ENCODE measurements around the gene MCAM.

Gene MCAM

DNA sequence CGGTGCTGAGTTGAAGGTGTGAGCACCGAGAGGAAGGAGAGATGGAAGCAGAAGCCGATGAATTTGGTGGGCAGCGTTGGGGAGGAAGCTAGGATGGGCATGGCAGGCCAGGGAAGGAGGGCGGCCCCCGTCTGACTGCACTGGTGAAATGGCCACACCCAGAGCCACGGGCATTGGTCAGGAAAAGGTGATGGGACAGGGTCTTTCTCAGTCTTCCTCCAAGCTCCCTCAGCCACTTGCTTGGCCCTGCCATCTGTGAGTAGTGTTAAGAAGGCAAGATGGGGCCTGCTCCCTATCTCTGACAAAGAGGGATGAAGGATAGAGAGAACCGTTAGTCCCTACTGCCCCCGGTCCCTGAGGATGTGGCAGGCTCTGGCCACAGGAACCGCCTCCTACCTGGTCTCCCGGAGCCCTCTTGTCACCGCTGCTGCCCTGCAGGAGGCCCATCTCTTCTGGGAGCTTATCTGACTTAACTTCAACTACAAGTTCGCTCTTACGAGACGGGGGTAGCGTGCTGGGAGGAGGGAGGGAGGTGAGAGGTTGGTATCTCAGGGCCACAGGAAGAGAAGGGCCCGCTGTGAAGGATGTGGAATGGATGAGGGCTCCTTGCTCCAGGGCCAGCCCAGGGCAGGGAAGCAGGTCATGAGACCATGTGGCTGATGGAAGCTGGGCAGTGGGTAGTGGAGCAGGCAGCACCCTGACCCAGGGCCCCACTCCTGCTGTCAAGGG, 6.8 kb downstream of the MCAM start:
- H3K27me3 Mint-ChIP-seq = no peaks in the 10 kb centered on the region
- H3K36me3 Mint-ChIP-seq (ENCODE audit: low read depth) = peaks cover 10% of the 10 kb centered on the region
- no peak overlapping the region for H3K4me3 Mint-ChIP-seq
- no peaks in the 10 kb centered on the region for H3K9me3 Mint-ChIP-seq
- no peak overlapping the region for H3K27ac Mint-ChIP-seq
- H3K4me1 Mint-ChIP-seq (ENCODE audit: low read depth) = peaks cover 25% of the 10 kb centered on the region

GRCh38 chr11:119309411-119309810, 7.5 kb downstream of the MCAM start:
- Mint-ChIP-seq H3K9me3 (no peaks in the 10 kb centered on the region), H3K4me1 (ENCODE audit: low read depth) (peaks cover 31% of the 10 kb centered on the region), H3K27ac (no peak overlapping the region), H3K27me3 (no peaks in the 10 kb centered on the region), H3K4me3 (no peak overlapping the region), H3K36me3 (ENCODE audit: low read depth) (peaks cover 15% of the 10 kb centered on the region)

- no peak overlapping the region for H3K4me3 Mint-ChIP-seq
- no peak overlapping the region for H3K27ac Mint-ChIP-seq
- no peaks in the 10 kb centered on the region for H3K27me3 Mint-ChIP-seq
- peaks cover 31% of the 10 kb centered on the region for H3K4me1 Mint-ChIP-seq (ENCODE audit: low read depth)
- H3K9me3 Mint-ChIP-seq = no peaks in the 10 kb centered on the region
- peaks cover 28% of the 10 kb centered on the region for H3K36me3 Mint-ChIP-seq (ENCODE audit: low read depth)
Observed at GRCh38 chr11:119307974-119308373, 9.0 kb downstream of the MCAM start.

GRCh38 chr11:119307219-119307618, 9.7 kb downstream of the MCAM start:
- Mint-ChIP-seq H3K27me3 (no peaks in the 10 kb centered on the region), H3K4me1 (ENCODE audit: low read depth) (peaks cover 31% of the 10 kb centered on the region), H3K27ac (peak overlapping the region; percentile 97), H3K4me3 (no peak overlapping the region), H3K9me3 (no peaks in the 10 kb centered on the region), H3K36me3 (ENCODE audit: low read depth) (peaks cover 36% of the 10 kb centered on the region)

- H3K4me1 Mint-ChIP-seq (ENCODE audit: low read depth) = peaks cover 31% of the 10 kb centered on the region
- H3K9me3 Mint-ChIP-seq = no peaks in the 10 kb centered on the region
- peaks cover 41% of the 10 kb centered on the region for H3K36me3 Mint-ChIP-seq (ENCODE audit: low read depth)
- no peaks in the 10 kb centered on the region for H3K27me3 Mint-ChIP-seq
- peak overlapping the region; percentile 58 for H3K4me3 Mint-ChIP-seq
- H3K27ac Mint-ChIP-seq = peak overlapping the region; percentile 97
Observed at GRCh38 chr11:119306373-119306890, 10.5 kb downstream of the MCAM start.

- peaks cover 48% of the 10 kb centered on the region for H3K36me3 Mint-ChIP-seq (ENCODE audit: low read depth)
- H3K27ac Mint-ChIP-seq = peak overlapping the region; percentile 97
Observed at GRCh38 chr11:119305556-119306372, 11.2 kb downstream of the MCAM start.

DNA sequence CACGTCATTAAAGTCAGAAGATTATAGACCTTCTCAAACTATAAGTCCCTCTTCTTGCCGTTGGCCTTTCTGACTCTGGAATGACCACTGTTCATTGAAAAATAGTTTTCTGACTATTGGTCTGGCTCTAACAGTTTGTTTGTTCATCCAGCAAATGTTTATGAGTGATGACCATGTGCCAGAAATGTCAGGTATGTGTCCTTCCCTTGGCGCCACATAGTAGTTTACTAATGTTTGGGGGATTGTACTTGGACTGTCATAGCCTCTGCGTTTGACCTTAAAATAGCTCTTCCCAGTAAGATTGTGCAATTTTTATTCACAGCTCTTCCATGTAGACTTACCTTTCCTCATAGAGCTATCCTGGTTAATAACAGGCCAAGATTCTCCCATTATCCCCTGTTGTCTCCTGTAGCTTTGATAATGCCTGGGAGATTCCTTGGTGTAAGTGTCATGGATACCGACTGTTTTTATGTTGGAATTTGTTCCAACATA, 13.7 kb downstream of the MCAM start:
- peaks cover 31% of the 10 kb centered on the region for H3K4me1 Mint-ChIP-seq (ENCODE audit: low read depth)
- peaks cover 71% of the 10 kb centered on the region for H3K36me3 Mint-ChIP-seq (ENCODE audit: low read depth)
- H3K27ac Mint-ChIP-seq = peak overlapping the region; percentile 23
- no peaks in the 10 kb centered on the region for H3K27me3 Mint-ChIP-seq
- H3K9me3 Mint-ChIP-seq = no peaks in the 10 kb centered on the region
- no peak overlapping the region for H3K4me3 Mint-ChIP-seq

More at GRCh38 chr11:119305556-119306372, 11.2 kb downstream of the MCAM start:
- Mint-ChIP-seq H3K27me3 (no peaks in the 10 kb centered on the region), H3K4me3 (peak overlapping the region; percentile 58), H3K9me3 (no peaks in the 10 kb centered on the region), H3K4me1 (ENCODE audit: low read depth) (peaks cover 31% of the 10 kb centered on the region)

- H3K27me3 Mint-ChIP-seq = no peaks in the 10 kb centered on the region
- peaks cover 8% of the 10 kb centered on the region for H3K4me1 Mint-ChIP-seq (ENCODE audit: low read depth)
- H3K27ac Mint-ChIP-seq = no peak overlapping the region
- H3K9me3 Mint-ChIP-seq = no peaks in the 10 kb centered on the region
- no peak overlapping the region for H3K4me3 Mint-ChIP-seq
- peaks cover 77% of the 10 kb centered on the region for H3K36me3 Mint-ChIP-seq (ENCODE audit: low read depth)
Observed at GRCh38 chr11:119300198-119300964, 16.5 kb downstream of the MCAM start.

DNA sequence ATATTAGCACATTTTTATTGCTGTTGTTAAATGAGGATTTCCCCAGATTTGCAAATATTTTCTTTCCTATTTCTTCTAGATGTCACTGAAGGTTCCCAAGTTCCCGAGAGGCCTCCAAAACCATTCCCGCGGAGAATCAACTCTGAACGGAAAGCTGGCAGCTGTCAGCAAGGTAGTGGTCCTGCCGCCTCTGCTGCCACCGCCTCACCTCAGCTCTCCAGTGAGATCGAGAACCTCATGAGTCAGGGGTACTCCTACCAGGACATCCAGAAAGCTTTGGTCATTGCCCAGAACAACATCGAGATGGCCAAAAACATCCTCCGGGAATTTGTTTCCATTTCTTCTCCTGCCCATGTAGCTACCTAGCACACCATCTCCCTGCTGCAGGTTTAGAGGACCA, 17.5 kb downstream of the MCAM start:
- Mint-ChIP-seq H3K27ac (no peak overlapping the region), H3K36me3 (ENCODE audit: low read depth) (peaks cover 69% of the 10 kb centered on the region), H3K4me1 (ENCODE audit: low read depth) (no peaks in the 10 kb centered on the region), H3K4me3 (no peak overlapping the region), H3K27me3 (no peaks in the 10 kb centered on the region), H3K9me3 (no peaks in the 10 kb centered on the region)

GRCh38 chr11:119298726-119299125, 18.2 kb downstream of the MCAM start:
- H3K4me1 Mint-ChIP-seq (ENCODE audit: low read depth) = no peaks in the 10 kb centered on the region
- H3K27me3 Mint-ChIP-seq = no peaks in the 10 kb centered on the region
- H3K27ac Mint-ChIP-seq = no peak overlapping the region
- peaks cover 64% of the 10 kb centered on the region for H3K36me3 Mint-ChIP-seq (ENCODE audit: low read depth)
- H3K9me3 Mint-ChIP-seq = no peaks in the 10 kb centered on the region
- no peak overlapping the region for H3K4me3 Mint-ChIP-seq

DNA sequence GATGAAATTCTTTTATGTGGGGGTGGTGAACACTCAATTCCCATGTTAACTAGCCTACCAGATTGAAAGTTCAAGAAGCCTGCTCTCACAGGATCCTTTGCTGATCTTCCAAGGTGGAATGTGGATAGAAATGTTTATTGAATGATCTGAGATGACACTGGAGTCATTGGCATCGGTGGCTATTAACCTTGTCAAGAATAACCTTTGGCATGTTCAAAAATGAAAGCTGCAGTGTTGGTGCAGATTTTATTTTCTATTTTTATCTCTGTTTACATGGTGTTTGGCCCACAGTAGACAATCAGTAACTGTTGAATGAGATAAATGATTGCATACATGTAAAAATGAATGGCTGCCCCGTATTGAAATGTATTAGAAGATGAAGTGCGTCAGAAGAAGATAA, 19.0 kb downstream of the MCAM start:
- H3K27me3 Mint-ChIP-seq = no peaks in the 10 kb centered on the region
- H3K36me3 Mint-ChIP-seq (ENCODE audit: low read depth) = peaks cover 59% of the 10 kb centered on the region
- H3K4me3 Mint-ChIP-seq = no peak overlapping the region
- H3K27ac Mint-ChIP-seq = no peak overlapping the region
- no peaks in the 10 kb centered on the region for H3K9me3 Mint-ChIP-seq
- H3K4me1 Mint-ChIP-seq (ENCODE audit: low read depth) = no peaks in the 10 kb centered on the region

- Mint-ChIP-seq H3K4me1 (ENCODE audit: low read depth) (no peaks in the 10 kb centered on the region), H3K27me3 (no peaks in the 10 kb centered on the region), H3K9me3 (no peaks in the 10 kb centered on the region), H3K27ac (no peak overlapping the region), H3K4me3 (no peak overlapping the region), H3K36me3 (ENCODE audit: low read depth) (peaks cover 53% of the 10 kb centered on the region)
Observed at GRCh38 chr11:119295178-119295577, 21.8 kb downstream of the MCAM start.

DNA sequence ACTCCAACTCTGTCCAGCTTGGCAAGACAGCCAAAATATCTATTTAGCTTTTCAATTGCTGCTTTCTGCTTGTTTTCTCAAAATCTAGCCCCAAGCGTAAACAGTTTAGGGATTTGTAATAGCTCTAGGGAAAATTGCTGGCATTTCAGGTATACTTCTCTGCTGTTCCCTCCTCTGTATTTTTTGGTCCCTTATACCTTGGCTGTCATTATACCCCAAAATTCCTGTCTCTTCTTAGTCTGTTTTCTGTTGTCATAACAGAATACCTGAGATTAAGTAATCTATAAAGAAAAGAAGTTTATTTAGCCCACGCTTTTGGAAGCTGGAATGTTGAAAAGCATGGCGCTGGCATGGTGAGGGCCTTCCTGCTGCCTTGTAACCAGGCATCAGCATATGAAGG, 23.5 kb downstream of the MCAM start:
- no peak overlapping the region for H3K27ac Mint-ChIP-seq
- peaks cover 36% of the 10 kb centered on the region for H3K36me3 Mint-ChIP-seq (ENCODE audit: low read depth)
- H3K4me1 Mint-ChIP-seq (ENCODE audit: low read depth) = no peaks in the 10 kb centered on the region
- H3K4me3 Mint-ChIP-seq = no peak overlapping the region
- no peaks in the 10 kb centered on the region for H3K27me3 Mint-ChIP-seq
- H3K9me3 Mint-ChIP-seq = no peaks in the 10 kb centered on the region

DNA sequence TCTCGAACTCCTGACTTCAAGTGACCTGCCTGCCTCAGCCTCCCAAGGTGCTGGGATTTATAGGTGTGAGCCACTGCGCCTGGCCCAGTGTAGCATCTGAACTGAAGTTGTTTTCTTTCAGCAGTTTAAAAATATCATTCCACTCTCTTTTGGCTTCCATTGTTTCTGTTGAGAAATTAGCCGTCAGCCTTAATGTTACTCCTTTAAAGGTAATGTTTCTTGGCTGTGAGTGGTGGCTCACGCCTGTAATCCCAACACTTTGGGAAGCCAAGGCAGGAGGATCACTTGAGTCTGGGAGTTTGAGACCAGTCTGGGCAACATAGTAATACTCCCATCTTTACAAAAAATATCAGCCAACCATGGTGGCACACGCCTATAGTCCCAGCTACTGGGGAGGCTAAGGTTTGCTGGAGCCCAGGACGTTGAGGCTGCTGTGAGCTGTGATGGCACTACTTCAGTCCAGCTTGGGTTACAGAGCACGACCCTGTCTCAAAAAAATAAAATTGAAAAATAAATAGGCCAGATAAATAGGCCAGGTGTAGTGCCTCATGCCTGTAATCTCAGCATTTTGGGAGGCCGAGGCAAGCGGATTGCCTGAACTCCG, 25.9 kb downstream of the MCAM start:
- Mint-ChIP-seq H3K27me3 (no peaks in the 10 kb centered on the region), H3K36me3 (ENCODE audit: low read depth) (peaks cover 43% of the 10 kb centered on the region), H3K4me1 (ENCODE audit: low read depth) (no peaks in the 10 kb centered on the region), H3K4me3 (no peak overlapping the region), H3K9me3 (no peaks in the 10 kb centered on the region), H3K27ac (no peak overlapping the region)
